GM12875 (cell line): Measurements from ENCODE around the gene MCOLN1.

ENCODE experiments used
- H3K4me3 ChIP-seq: one replicate; pipeline ENCODE4 v1.5.1; 2011; ENCODE audit warnings: low read depth, low read length, control low read depth
- CTCF ChIP-seq: IDR thresholded peaks from 2 replicates; pipeline ENCODE4 v1.5.1; 2011; ENCODE audit warnings: low read depth, mild to moderate bottlenecking, control low read depth, inconsistent platforms, low read length, moderate library complexity, borderline replicate concordance; ENCODE audit not compliant: insufficient read depth

The MCOLN1 gene

GRCh38 chr19:7545300-7545699, 22.9 kb downstream of the MCOLN1 start:
- TF ChIP-seq CTCF: no peak
- no peak overlapping the region for H3K4me3 ChIP-seq

DNA sequence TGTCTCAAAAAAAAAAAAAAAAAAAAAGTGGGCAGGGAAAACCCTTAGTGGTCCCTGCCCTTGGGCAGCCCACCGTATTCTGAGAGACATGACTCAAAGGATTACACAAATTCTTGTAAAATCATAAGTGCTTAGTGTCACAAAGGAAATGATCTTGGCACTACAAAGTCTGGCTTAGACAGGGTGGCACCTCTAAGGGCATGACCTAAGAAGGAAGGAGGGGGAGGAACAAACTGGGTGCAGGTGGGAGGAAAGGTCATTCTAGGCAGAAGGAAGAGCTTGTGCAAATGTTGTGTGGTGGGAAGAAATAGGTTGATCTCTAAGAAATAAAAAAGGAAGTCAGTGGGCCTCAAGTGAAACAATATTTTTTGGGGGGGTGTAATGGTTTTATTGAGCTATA, 23.5 kb downstream of the MCOLN1 start:
- no peak overlapping the region for H3K4me3 ChIP-seq
- TF ChIP-seq CTCF: no peak

- no peak overlapping the region for H3K4me3 ChIP-seq
- TF ChIP-seq CTCF: no peak
Measured at GRCh38 chr19:7547159-7547558, 24.7 kb downstream of the MCOLN1 start.

GRCh38 chr19:7549429-7550148, 27.2 kb downstream of the MCOLN1 start:
- no peak overlapping the region for H3K4me3 ChIP-seq
- no peak for TF ChIP-seq CTCF

GRCh38 chr19:7550169-7550770, 27.8 kb downstream of the MCOLN1 start:
- TF ChIP-seq CTCF: no peak
- H3K4me3 ChIP-seq: no peak overlapping the region

GRCh38 chr19:7550987-7551761, 28.8 kb downstream of the MCOLN1 start:
- H3K4me3 ChIP-seq: no peak overlapping the region

More at GRCh38 chr19:7550987-7551761, 28.8 kb downstream of the MCOLN1 start:
- no peak for TF ChIP-seq CTCF
